PC-3 (cell line): Measurements from ENCODE around the gene EIF5A2. TPM values are rescaled to one million over a fixed set of nuclear protein-coding genes. Genes with fewer than 3 reads are reported as not detected.
A peak's percentile ranks its signal among the peaks of the same experiment; 100 is the strongest.

Experiments used
- ATAC-seq: fragments of 200-7000 bp; cut with Tn5 transposase; 2 replicates; pipeline ENCODE4 v1.9.1; 2020; ENCODE audit warnings: mild to moderate bottlenecking, moderate library complexity
- BruUV-seq: library from RNA; stranded (reverse); fragments of 400-500 nt; replicated peaks from 2 replicates; lab custom pipeline; 2021; lab: Mats Ljungman, UMichigan
- CTCF ChIA-PET: fragments of 300-600 bp; sonication (Branson Sonifier 250); formaldehyde crosslinking; loops from one replicate; lab custom pipeline; 2022; ENCODE audit warnings: antibody characterized with exemption; lab: Charles Lee
- POLR2A ChIA-PET: fragments of 300-600 bp; sonication (Branson Sonifier 250); formaldehyde crosslinking; loops from one replicate; lab custom pipeline; 2022; ENCODE audit warnings: antibody characterized with exemption; ENCODE audit not compliant: unreplicated experiment; lab: Charles Lee
- DNase-seq: peaks from one replicate; pipeline ENCODE4 v3.0.0-alpha.2; 2015
- H2AFZ ChIP-seq: fragments of 300-600 bp; sonication (generic); 2 replicates; pipeline ENCODE4 v1.6.0; 2016; ENCODE audit warnings: antibody characterized with exemption, low read length
- H3F3A ChIP-seq: fragments of 300-600 bp; sonication (generic); one replicate; pipeline ENCODE4 v1.6.0; 2017; ENCODE audit warnings: antibody characterized with exemption, low read length, control low read depth, mild to moderate bottlenecking; ENCODE audit not compliant: unreplicated experiment
- H3K27ac ChIP-seq: fragments of 300-600 bp; sonication (generic); 2 replicates; pipeline ENCODE4 v1.5.1; 2016; ENCODE audit warnings: mild to moderate bottlenecking, low read length
- H3K27me3 ChIP-seq: fragments of 300-600 bp; sonication (generic); 2 replicates; pipeline ENCODE4 v1.6.1; 2016; ENCODE audit warnings: low read length, mixed read lengths
- H3K36me3 ChIP-seq: fragments of 300-600 bp; sonication (generic); 2 replicates; pipeline ENCODE4 v1.6.1; 2016; ENCODE audit warnings: low read depth, mixed run types, low read length, mixed read lengths
- H3K4me1 ChIP-seq: fragments of 300-600 bp; sonication (generic); 2 replicates; pipeline ENCODE4 v1.5.1; 2016; ENCODE audit warnings: low read length; ENCODE audit not compliant: insufficient read depth
- H3K4me2 ChIP-seq: fragments of 300-600 bp; sonication (generic); 2 replicates; pipeline ENCODE4 v1.6.0; 2016; ENCODE audit warnings: low read length
- H3K4me3 ChIP-seq: fragments of 300-600 bp; sonication (generic); 2 replicates; pipeline ENCODE4 v1.5.1; 2016; ENCODE audit warnings: mild to moderate bottlenecking, low read length, mixed read lengths
- H3K79me2 ChIP-seq: fragments of 300-600 bp; sonication (generic); 2 replicates; pipeline ENCODE4 v1.6.1; 2017; ENCODE audit warnings: low read length, mixed read lengths
- H3K9ac ChIP-seq: fragments of 300-600 bp; sonication (generic); 2 replicates; pipeline ENCODE4 v1.6.0; 2016; ENCODE audit warnings: mild to moderate bottlenecking, low read length
- H3K9me2 ChIP-seq: fragments of 300-600 bp; sonication (generic); replicated peaks from 2 replicates; pipeline ENCODE4 v1.6.1; 2016; ENCODE audit warnings: mixed run types, low read length, mixed read lengths
- H3K9me3 ChIP-seq: fragments of 300-600 bp; sonication (generic); 2 replicates; pipeline ENCODE4 v1.6.1; 2016; ENCODE audit warnings: low read length, mixed read lengths
- H4K20me1 ChIP-seq: fragments of 300-600 bp; sonication (generic); 2 replicates; pipeline ENCODE4 v1.6.1; 2016; ENCODE audit warnings: low read length, mixed read lengths
- EZH2 ChIP-seq: fragments of 300-600 bp; sonication (generic); IDR thresholded peaks from one replicate; pipeline ENCODE4 v1.6.1; 2017; ENCODE audit warnings: antibody characterized with exemption, mild to moderate bottlenecking, low read length; ENCODE audit not compliant: unreplicated experiment
- EZH2phosphoT487 ChIP-seq: fragments of 300-600 bp; sonication (generic); IDR thresholded peaks from 2 replicates; pipeline ENCODE4 v1.6.1; 2018; ENCODE audit warnings: mild to moderate bottlenecking, antibody characterized with exemption, low read length, borderline replicate concordance
- intact Hi-C: fragments of 100-400 bp; cut with micrococcal nuclease; formaldehyde crosslinking; loops from 2 replicates; pipeline ENCODE4 v1.9.0; 2023
- total RNA-seq: library from RNA; depleted of rRNA; stranded (reverse); fragments of >200 nt; gene quantifications from 2 replicates; pipeline ENCODE4 v1.2.3, GENCODE V29; 2014
- TF ChIP-seq, protein P1 (sequence below): fragments of 300-600 bp; sonication (generic); conservative IDR thresholded peaks from 2 replicates; pipeline ENCODE4 v1.5.1; 2017; ENCODE audit warnings: antibody characterized with exemption, low read depth, mild to moderate bottlenecking, low read length

The EIF5A2 gene
- total RNA-seq, 1 experiment from 2014 or later = 11.1 TPM

DNA sequence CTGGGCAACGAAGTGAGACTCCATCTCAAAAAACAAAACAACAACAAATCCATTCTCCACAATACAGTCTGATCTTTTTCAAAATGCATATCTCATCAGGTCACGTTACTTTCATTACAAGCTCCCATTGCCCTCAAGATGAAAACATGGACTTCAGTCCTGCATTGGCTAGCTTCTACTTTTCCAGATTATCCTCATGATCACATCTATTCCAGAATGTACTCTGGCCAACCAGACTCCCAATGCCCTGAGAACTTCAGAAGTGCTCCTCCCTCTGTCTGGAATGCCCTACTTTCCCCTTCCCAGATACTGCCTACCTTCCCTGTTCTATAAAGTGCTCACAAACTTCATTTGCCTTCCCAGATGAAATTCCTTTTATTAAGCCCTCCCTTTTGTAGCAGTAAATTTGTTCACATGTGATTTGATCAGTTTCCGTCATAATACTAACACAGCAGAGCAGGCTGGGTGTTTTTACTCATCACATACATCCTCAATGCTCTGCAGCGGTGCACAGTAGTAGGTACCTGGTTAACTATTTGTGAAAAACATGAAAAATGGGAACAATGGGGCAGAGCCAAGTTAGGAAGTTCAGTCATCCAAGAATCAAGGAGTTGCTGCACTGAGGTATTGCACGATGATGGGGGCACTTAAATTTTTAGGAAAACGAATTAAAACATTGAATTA, 43.8 kb downstream of the EIF5A2 start:
- peaks cover 34% of the 10 kb centered on the region for H3K36me3 ChIP-seq
- DNase-seq = peak; percentile 38
- no peaks in the 10 kb centered on the region for H3K9me3 ChIP-seq
- no peak overlapping the region for H3K27ac ChIP-seq
- CTCF ChIA-PET = interaction anchor here (0.6 to 0.8 kb wide), 2 partner anchors 16 to 671 kb away, joined by 3 to 6 read pairs; no protein-coding TSS in a partner anchor
- TF ChIP-seq EZH2phosphoT487 (no peak), EZH2 (no peak)
- TF ChIP-seq, protein P1, sequence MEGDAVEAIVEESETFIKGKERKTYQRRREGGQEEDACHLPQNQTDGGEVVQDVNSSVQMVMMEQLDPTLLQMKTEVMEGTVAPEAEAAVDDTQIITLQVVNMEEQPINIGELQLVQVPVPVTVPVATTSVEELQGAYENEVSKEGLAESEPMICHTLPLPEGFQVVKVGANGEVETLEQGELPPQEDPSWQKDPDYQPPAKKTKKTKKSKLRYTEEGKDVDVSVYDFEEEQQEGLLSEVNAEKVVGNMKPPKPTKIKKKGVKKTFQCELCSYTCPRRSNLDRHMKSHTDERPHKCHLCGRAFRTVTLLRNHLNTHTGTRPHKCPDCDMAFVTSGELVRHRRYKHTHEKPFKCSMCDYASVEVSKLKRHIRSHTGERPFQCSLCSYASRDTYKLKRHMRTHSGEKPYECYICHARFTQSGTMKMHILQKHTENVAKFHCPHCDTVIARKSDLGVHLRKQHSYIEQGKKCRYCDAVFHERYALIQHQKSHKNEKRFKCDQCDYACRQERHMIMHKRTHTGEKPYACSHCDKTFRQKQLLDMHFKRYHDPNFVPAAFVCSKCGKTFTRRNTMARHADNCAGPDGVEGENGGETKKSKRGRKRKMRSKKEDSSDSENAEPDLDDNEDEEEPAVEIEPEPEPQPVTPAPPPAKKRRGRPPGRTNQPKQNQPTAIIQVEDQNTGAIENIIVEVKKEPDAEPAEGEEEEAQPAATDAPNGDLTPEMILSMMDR = no peak
- H3K9ac ChIP-seq = no peak overlapping the region
- no TSS peak for BruUV-seq
- no peak overlapping the region for H2AFZ ChIP-seq
- peaks cover 30% of the 10 kb centered on the region for H3K79me2 ChIP-seq
- H3K4me1 ChIP-seq = peaks cover 10% of the 10 kb centered on the region
- H3K4me3 ChIP-seq = no peak overlapping the region
- intact Hi-C loops = no loop called here
- POLR2A ChIA-PET = interaction anchor here (0.5 to 0.8 kb wide), 3 partner anchors 316 to 660 kb away, joined by 3 to 4 read pairs (median 3); no protein-coding TSS in a partner anchor
- H3K27me3 ChIP-seq = no peaks in the 10 kb centered on the region
- peaks cover 35% of the 10 kb centered on the region for H3F3A ChIP-seq
- H4K20me1 ChIP-seq = peaks cover 41% of the 10 kb centered on the region
- ATAC-seq = peak; percentile 53
- H3K4me2 ChIP-seq = no peak overlapping the region
- H3K9me2 ChIP-seq = no peaks in the 10 kb centered on the region

DNA sequence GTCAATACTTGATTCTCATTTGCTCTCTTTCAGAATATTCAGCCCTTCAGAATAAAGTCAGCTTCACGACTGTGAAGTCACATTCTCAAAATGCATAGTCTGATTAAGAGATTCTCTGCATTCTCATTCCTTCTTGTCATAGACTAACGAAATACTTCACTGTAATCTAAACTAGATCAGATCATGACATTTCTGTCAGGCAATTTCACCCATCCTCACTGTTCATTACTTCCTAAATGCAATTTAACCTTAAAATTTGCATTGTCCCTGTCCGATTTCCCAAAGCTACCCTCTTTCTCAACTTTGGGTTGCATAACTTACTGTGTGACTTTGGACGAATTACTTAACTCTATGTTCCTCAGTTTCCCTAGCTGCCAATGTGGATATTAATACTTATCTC, 44.6 kb downstream of the EIF5A2 start:
- peaks cover 33% of the 10 kb centered on the region for H4K20me1 ChIP-seq
- ATAC-seq = no peak
- TF ChIP-seq EZH2 = no peak
- TF ChIP-seq, protein P1 = no peak
- no peak for TF ChIP-seq EZH2phosphoT487
- no peaks in the 10 kb centered on the region for H3K9me2 ChIP-seq
- peaks cover 10% of the 10 kb centered on the region for H3K4me1 ChIP-seq
- CTCF ChIA-PET = interaction anchor here (0.6 to 0.8 kb wide), 2 partner anchors 15 to 670 kb away, joined by 3 to 6 read pairs; no protein-coding TSS in a partner anchor
- intact Hi-C loops = no loop called here
- no peaks in the 10 kb centered on the region for H3K9me3 ChIP-seq
- H3K27ac ChIP-seq = no peak overlapping the region
- no peak overlapping the region for H3K4me3 ChIP-seq
- DNase-seq = no peak
- no peak overlapping the region for H2AFZ ChIP-seq
- H3K79me2 ChIP-seq = peaks cover 21% of the 10 kb centered on the region
- no TSS peak for BruUV-seq
- H3K4me2 ChIP-seq = no peak overlapping the region
- no peak overlapping the region for H3K9ac ChIP-seq
- H3F3A ChIP-seq = peaks cover 35% of the 10 kb centered on the region
- H3K27me3 ChIP-seq = no peaks in the 10 kb centered on the region
- peaks cover 28% of the 10 kb centered on the region for H3K36me3 ChIP-seq
- POLR2A ChIA-PET = interaction anchor here (0.7 kb wide), 1 partner anchor 659 kb away, joined by 3 read pairs; no protein-coding TSS in a partner anchor
